Raji (cell line): ENCODE results near the gene USP25.

Source experiments
- POLR2A ChIP-seq: IDR thresholded peaks from 2 replicates; pipeline ENCODE4 v1.6.1; 2011; ENCODE audit warnings: low read depth, low read length, control low read depth; ENCODE audit not compliant: insufficient read depth

USP25 gene

GRCh38 chr21:15722591-15723324 lies 7.0 kb upstream of the USP25 start:
- no peak for TF ChIP-seq POLR2A

GRCh38 chr21:15725949-15726348 lies 3.8 kb upstream of the USP25 start:
- no peak for TF ChIP-seq POLR2A

GRCh38 chr21:15728046-15728445 lies 1.7 kb upstream of the USP25 start:
- no peak for TF ChIP-seq POLR2A

- TF ChIP-seq POLR2A = no peak
These were observed 472 bp upstream of the USP25 start for GRCh38 chr21:15729346-15729673.

GRCh38 chr21:15730484-15731242 lies 881 bp downstream of the USP25 start:
- TF ChIP-seq POLR2A = no peak

GRCh38 chr21:15731243-15731613 lies 1.4 kb downstream of the USP25 start:
- no peak for TF ChIP-seq POLR2A

GRCh38 chr21:15732290-15732995 lies 2.7 kb downstream of the USP25 start:
- no peak for TF ChIP-seq POLR2A

- no peak for TF ChIP-seq POLR2A
These were observed 3.2 kb downstream of the USP25 start for GRCh38 chr21:15732996-15733329.

- TF ChIP-seq POLR2A = no peak
These were observed 5.6 kb downstream of the USP25 start for GRCh38 chr21:15735409-15735808.

GRCh38 chr21:15740383-15740782 lies 10.6 kb downstream of the USP25 start:
- TF ChIP-seq POLR2A = no peak

GRCh38 chr21:15741510-15741909 lies 11.7 kb downstream of the USP25 start:
- no peak for TF ChIP-seq POLR2A

- no peak for TF ChIP-seq POLR2A
These were observed 12.4 kb downstream of the USP25 start for GRCh38 chr21:15742052-15742670.

GRCh38 chr21:15742694-15743093 lies 12.9 kb downstream of the USP25 start:
- TF ChIP-seq POLR2A = no peak

GRCh38 chr21:15743593-15743992 lies 13.8 kb downstream of the USP25 start:
- TF ChIP-seq POLR2A = no peak

- TF ChIP-seq POLR2A = no peak
These were observed 15.1 kb downstream of the USP25 start for GRCh38 chr21:15744926-15745325.

- TF ChIP-seq POLR2A = no peak
These were observed 18.8 kb downstream of the USP25 start for GRCh38 chr21:15748586-15748985.
